GM12875 (cell line): ENCODE data around the gene PAXX.

Experiments used
- H3K4me3 ChIP-seq: one replicate; pipeline ENCODE4 v1.5.1; 2011; ENCODE audit warnings: low read depth, low read length, control low read depth
- TF ChIP-seq, protein P1 (sequence below): IDR thresholded peaks from 2 replicates; pipeline ENCODE4 v1.5.1; 2011; ENCODE audit warnings: low read depth, mild to moderate bottlenecking, control low read depth, inconsistent platforms, low read length, moderate library complexity, borderline replicate concordance; ENCODE audit not compliant: insufficient read depth

PAXX gene

DNA sequence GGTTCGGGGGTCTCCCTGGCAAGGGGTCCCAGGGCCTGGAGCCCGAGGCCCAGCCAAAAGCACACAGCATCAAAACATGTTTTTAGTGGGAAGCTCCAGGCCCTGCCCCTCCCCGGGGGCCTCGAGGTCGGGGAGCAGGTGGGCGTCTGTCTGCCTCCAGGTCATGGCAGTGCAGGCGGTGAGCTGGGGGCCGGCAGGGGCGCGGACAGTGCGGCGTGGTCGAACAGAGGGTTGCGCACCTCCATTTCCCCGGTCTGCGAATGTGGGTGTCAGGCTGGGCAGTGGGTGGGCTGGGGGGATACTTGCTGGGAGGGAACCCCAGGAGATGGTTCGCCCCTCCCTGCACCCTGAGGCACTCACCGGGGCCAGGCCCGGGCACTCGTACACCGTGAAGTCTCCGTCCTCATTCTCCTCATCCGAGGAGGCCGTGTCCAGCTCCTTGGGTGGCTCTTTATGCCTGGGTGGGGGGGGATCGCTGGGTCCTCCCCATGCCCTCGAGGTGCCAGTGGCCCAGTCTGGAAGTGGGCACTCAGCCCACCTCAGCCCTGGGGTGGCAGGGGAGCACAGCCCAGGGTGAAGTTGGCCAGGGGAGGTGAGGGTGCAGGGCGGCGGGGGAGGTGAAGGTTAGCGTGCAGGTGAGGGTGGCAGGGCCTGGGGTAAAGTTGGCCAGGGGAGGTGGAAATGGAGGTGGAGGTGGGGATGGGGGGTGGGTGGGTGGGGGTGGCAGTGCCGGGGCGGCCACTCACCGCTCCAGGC, 47.6 kb downstream of the PAXX start:
- H3K4me3 ChIP-seq, result no peak overlapping the region
- TF ChIP-seq, protein P1, sequence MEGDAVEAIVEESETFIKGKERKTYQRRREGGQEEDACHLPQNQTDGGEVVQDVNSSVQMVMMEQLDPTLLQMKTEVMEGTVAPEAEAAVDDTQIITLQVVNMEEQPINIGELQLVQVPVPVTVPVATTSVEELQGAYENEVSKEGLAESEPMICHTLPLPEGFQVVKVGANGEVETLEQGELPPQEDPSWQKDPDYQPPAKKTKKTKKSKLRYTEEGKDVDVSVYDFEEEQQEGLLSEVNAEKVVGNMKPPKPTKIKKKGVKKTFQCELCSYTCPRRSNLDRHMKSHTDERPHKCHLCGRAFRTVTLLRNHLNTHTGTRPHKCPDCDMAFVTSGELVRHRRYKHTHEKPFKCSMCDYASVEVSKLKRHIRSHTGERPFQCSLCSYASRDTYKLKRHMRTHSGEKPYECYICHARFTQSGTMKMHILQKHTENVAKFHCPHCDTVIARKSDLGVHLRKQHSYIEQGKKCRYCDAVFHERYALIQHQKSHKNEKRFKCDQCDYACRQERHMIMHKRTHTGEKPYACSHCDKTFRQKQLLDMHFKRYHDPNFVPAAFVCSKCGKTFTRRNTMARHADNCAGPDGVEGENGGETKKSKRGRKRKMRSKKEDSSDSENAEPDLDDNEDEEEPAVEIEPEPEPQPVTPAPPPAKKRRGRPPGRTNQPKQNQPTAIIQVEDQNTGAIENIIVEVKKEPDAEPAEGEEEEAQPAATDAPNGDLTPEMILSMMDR, result no peak

DNA sequence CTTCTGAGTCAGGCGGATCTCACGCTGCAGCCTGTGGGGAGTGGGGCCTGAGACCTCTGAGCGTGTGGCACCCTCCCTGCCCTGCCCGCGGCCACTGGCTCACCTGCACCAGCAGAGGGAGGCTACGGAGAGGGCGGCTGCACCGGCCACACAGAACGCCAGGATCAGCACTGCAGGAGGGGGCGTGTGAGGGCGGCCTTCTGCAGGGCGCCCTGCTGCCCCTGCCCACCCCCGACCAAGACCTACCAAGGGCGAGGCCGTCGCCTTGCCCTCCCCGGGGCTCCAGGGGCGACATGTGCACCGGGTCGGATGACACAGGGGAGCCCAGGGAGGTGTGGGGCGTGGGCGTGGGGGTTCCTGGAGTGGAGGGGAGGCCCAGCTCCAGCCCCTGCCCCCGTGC, 48.3 kb downstream of the PAXX start:
- H3K4me3 ChIP-seq, result no peak overlapping the region
- TF ChIP-seq, protein P1, result no peak

DNA sequence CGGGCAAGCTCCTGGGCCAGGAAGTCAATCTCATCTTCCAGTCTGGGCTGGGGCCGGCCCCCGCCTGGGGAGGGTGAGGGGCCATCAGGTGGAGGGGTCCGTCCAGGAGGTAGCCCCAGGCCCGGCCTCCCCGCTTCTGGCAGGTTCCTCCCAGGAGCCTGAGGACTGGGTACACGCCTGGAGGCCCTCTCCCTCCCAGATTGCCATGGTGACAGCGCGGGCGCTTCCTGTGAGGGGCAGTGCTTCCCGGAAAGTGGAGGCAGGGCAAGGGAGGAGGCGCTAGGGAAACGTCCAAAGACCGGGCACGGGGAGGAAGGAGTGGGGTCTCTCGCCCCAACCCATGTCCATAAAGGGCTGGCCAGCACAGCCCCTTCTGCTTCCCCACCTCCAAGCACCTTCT, 48.9 kb downstream of the PAXX start:
- H3K4me3 ChIP-seq, result no peak overlapping the region
- TF ChIP-seq, protein P1, result no peak

DNA sequence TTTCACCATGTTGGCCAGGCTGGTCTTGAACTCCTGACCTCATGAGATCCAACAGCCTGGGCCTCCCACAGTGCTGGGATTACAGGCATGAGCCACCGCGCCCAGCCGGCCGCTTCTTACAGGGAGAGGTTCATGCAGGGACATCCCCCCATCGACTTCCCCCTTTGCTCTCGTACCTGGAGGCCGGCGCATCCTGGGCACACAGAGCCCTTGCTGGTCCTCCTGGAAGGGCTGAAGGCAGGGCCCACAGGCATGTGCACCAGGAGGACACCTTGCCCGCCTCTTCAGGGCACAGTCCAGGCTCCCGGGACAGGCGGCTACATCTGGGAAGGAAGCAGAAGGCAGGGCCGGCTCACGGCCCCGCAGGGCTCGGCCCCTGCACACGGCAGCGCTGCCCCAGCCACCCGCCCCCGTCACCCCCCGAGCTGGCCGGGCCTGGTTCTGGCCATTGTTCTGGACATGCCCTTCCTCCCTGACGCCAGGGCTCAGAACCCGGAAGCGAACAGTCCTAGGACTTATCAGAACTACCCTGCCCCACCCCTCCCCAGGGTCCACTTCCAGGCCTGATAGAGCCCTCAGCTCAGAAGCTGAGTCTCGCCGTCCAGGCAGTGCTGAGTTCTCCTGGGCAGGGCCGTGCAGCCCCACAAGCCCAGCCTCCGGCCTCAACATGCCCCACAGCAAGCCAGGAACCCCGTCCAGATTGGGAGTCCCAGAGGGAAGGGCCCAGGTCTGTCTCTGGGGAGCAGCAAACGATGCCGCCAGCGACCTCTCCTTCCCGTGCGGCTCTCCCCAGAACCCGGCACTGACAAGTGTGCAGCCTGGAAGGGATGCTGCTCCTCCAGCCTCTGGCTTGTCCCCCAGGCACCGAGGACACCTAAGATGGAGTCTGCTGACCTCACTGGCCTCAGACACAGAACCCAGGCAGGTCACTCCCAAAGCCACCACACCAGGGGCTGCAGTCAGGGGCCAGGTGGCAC, 50.8 kb downstream of the PAXX start:
- H3K4me3 ChIP-seq, result no peak overlapping the region
- TF ChIP-seq, protein P1, result no peak
